Glomerular visceral epithelial cell (primary cell): Measurements from ENCODE around the gene CIB2.

Experiments used
- DNase-seq: peaks from one replicate; pipeline ENCODE4 v3.0.0-alpha.2; 2016; ENCODE audit errors: extremely low spot score

The CIB2 gene

GRCh38 chr15:78083687-78084448 lies 47.4 kb downstream of the CIB2 start:
- DNase-seq: no peak

GRCh38 chr15:78083186-78083585 lies 48.1 kb downstream of the CIB2 start:
- DNase-seq: no peak

GRCh38 chr15:78082743-78083110 lies 48.5 kb downstream of the CIB2 start:
- DNase-seq: no peak

GRCh38 chr15:78082106-78082742 lies 49.0 kb downstream of the CIB2 start:
- no peak for DNase-seq

- DNase-seq: no peak
Observed at GRCh38 chr15:78080088-78080460, 51.2 kb downstream of the CIB2 start.

- no peak for DNase-seq
Observed at GRCh38 chr15:78079298-78080087, 51.8 kb downstream of the CIB2 start.

- DNase-seq: no peak
Observed at GRCh38 chr15:78077871-78078210, 53.4 kb downstream of the CIB2 start.

GRCh38 chr15:78077053-78077870 lies 54.0 kb downstream of the CIB2 start, which contains the start of gene TBC1D2B:
Gene TBC1D2B, minus strand, starts transcription at chr15:78077711. Its CDS starts 59 bp downstream, at chr15:78077652.
- DNase-seq: peak; percentile 53

GRCh38 chr15:78076231-78077052 lies 54.8 kb downstream of the CIB2 start:
- DNase-seq: no peak

- DNase-seq: peak; percentile 74
Observed at GRCh38 chr15:78075490-78076230, 55.6 kb downstream of the CIB2 start.

- DNase-seq: no peak
Observed at GRCh38 chr15:78073046-78073787, 58.0 kb downstream of the CIB2 start.

- no peak for DNase-seq
Observed at GRCh38 chr15:78072080-78072892, 59.0 kb downstream of the CIB2 start.

GRCh38 chr15:78071383-78071782 lies 59.9 kb downstream of the CIB2 start:
- no peak for DNase-seq

GRCh38 chr15:78070049-78070700 lies 61.1 kb downstream of the CIB2 start:
- no peak for DNase-seq

- DNase-seq: no peak
Observed at GRCh38 chr15:78069462-78070029, 61.7 kb downstream of the CIB2 start.

- DNase-seq: no peak
Observed at GRCh38 chr15:78069052-78069414, 62.2 kb downstream of the CIB2 start.

GRCh38 chr15:78067328-78068228 lies 63.7 kb downstream of the CIB2 start:
- DNase-seq: no peak
